Spleen (tissue), 7 donors: ENCODE data around the gene TMEM170A.

Experiments used
- CTCF ChIP-seq, 11 experiments: fragments of 200-600 bp in 7 of 11; fragments of 450-650 bp in 4 of 11; sonication (generic) in 4 of 11; IDR thresholded peaks in 8 of 11; conservative IDR thresholded peaks in 3 of 11; 1 replicate in 7 of 11; 2 replicates in 4 of 11; pipeline versions ENCODE4 v1.4.0 to v1.8.0; 2016 to 2021; ENCODE audit warnings: antibody characterized with exemption in 11 of 11, inconsistent platforms in 4 of 11, mild to moderate bottlenecking in 1 of 11
- POLR2A ChIP-seq, 3 donors: fragments of 450-650 bp; IDR thresholded peaks; one replicate each; pipeline ENCODE4 v1.5.1; 2017; ENCODE audit warnings: antibody characterized with exemption in 3 of 3, mild to moderate bottlenecking in 1 of 3
- donor health status: DM: no; HTN: no; CAD: no; lungs with moderate emphysema.
- donor health status: DM: no; HTN: no; CAD: no.
- donor health status: DM: no; HTN: no; CAD: no.

GRCh38 chr16:75402821-75403475 is 61.5 kb downstream of the TMEM170A start:
- no peak for TF ChIP-seq POLR2A (IDR thresholded peaks at IDR 0.05)
- TF ChIP-seq CTCF (IDR thresholded peaks at IDR 0.05 in 8 of 11, conservative IDR thresholded peaks at IDR 0.05 in 3 of 11): peak in 10 of 11 experiments; percentile 30 to 76 (median 72)
